GM12878 (cell line): ENCODE results near the gene RNASE7. TPM values are rescaled to one million over a fixed set of nuclear protein-coding genes. Genes with fewer than 3 reads are reported as not detected.

Experiments used
- ATAC-seq: fragments of 200-7000 bp; cut with Tn5 transposase; 3 replicates; pipeline ENCODE4 v1.9.1; 2020; ENCODE audit warnings: mild to moderate bottlenecking, moderate library complexity
- BruUV-seq: library from RNA; stranded (reverse); fragments of 400-500 nt; replicated peaks from 2 replicates; lab custom pipeline; 2021; lab: Mats Ljungman, UMichigan
- CTCF ChIA-PET: fragments of 300-600 bp; sonication (Branson Sonifier 250); formaldehyde crosslinking; extraction: SDS; loops from one replicate; lab custom pipeline; 2021; ENCODE audit warnings: inconsistent platforms; lab: Yijun Ruan, JAX
- POLR2A ChIA-PET: fragments of 350-600 bp; formaldehyde crosslinking; extraction: SDS; loops from one replicate; lab custom pipeline; 2021; ENCODE audit warnings: inconsistent platforms; lab: Charles Lee
- RAD21 ChIA-PET: fragments of 300-600 bp; sonication (Branson Sonifier 250); formaldehyde crosslinking; loops from one replicate; lab custom pipeline; 2023; ENCODE audit warnings: antibody characterized with exemption; ENCODE audit not compliant: unreplicated experiment; lab: Charles Lee
- SMC1A ChIA-PET: fragments of 300-600 bp; sonication (Branson Sonifier 250); formaldehyde crosslinking; loops from one replicate; lab custom pipeline; 2023; ENCODE audit not compliant: unreplicated experiment, uncharacterized antibody; lab: Charles Lee
- DNase-seq: peaks from one replicate; pipeline ENCODE4 v3.0.0-alpha.2; 2011; ENCODE audit warnings: low read depth, low spot score
- FAIRE-seq: peaks from 3 replicates; lab custom pipeline; 2011; peaks lifted over from hg19 to GRCh38; lab: Jason Lieb, UNC
- H2AFZ ChIP-seq: 2 replicates; pipeline ENCODE4 v1.6.0; 2011; ENCODE audit warnings: low read depth, low read length, control low read depth; ENCODE audit not compliant: control insufficient read depth
- H3K27ac ChIP-seq: 2 replicates; pipeline ENCODE4 v1.5.1; 2011; ENCODE audit warnings: control low read depth; ENCODE audit not compliant: control insufficient read depth, insufficient read depth
- H3K27me3 ChIP-seq, 2 experiments: replicated peaks in 1 of 2; 2 replicates each; pipeline versions ENCODE4 v1.6.0 to v1.6.1; 2011; ENCODE audit warnings: low read length in 1 of 2; ENCODE audit not compliant: control insufficient read depth in 2 of 2, insufficient read depth in 2 of 2
- H3K36me3 ChIP-seq, 2 experiments: 2 replicates each; pipeline ENCODE4 v1.5.1; 2011; ENCODE audit warnings: low read length in 1 of 2; ENCODE audit not compliant: control insufficient read depth in 2 of 2, insufficient read depth in 2 of 2
- H3K4me1 ChIP-seq: 2 replicates; pipeline ENCODE4 v1.6.1; 2011; ENCODE audit warnings: mild to moderate bottlenecking, low read length, moderate library complexity, mixed read lengths; ENCODE audit not compliant: control insufficient read depth, insufficient read depth
- H3K4me2 ChIP-seq: 2 replicates; pipeline ENCODE4 v1.6.0; 2011; ENCODE audit warnings: control low read depth; ENCODE audit not compliant: control insufficient read depth, insufficient read depth
- H3K4me3 ChIP-seq: fragments of 200-600 bp; sonication (generic); 2 replicates; pipeline ENCODE4 v1.5.1; 2016
- H3K79me2 ChIP-seq: 2 replicates; pipeline ENCODE4 v1.6.0; 2011; ENCODE audit warnings: low read length; ENCODE audit not compliant: control insufficient read depth, insufficient read depth
- H3K9ac ChIP-seq: 2 replicates; pipeline ENCODE4 v1.8.0; 2011; ENCODE audit warnings: low read length, control low read depth, mixed read lengths; ENCODE audit not compliant: control insufficient read depth, insufficient read depth
- H3K9me3 ChIP-seq: replicated peaks from 3 replicates; pipeline ENCODE4 v1.5.1; 2011; ENCODE audit warnings: mild to moderate bottlenecking, low read length; ENCODE audit not compliant: control insufficient read depth, insufficient read depth
- H4K20me1 ChIP-seq: 2 replicates; pipeline ENCODE4 v1.6.0; 2011; ENCODE audit not compliant: control insufficient read depth, insufficient read depth
- SMC3 ChIP-seq: IDR thresholded peaks from 2 replicates; pipeline ENCODE4 v1.6.1; 2011; ENCODE audit warnings: low read length, improper control_type of control experiment, borderline replicate concordance
- SPI1 ChIP-seq: IDR thresholded peaks from 2 replicates; pipeline ENCODE4 v1.6.1; 2011; ENCODE audit warnings: low read depth, mild to moderate bottlenecking, low read length, moderate library complexity, borderline replicate concordance; ENCODE audit not compliant: insufficient read depth
- TBL1XR1 ChIP-seq: IDR thresholded peaks from 2 replicates; pipeline ENCODE4 v1.6.1; 2012; ENCODE audit warnings: low read depth, low read length, improper control_type of control experiment
- WGBS: methylation state at CpG from one replicate; pipeline ENCODE4 v1.1.6; 2016; ENCODE audit warnings: low lambda C conversion rate; ENCODE audit not compliant: insufficient replicate concordance, insufficient coverage; ENCODE audit errors: missing lambda C conversion rate; 5-methylcytosine and 5-hydroxymethylcytosine counted together
- in situ Hi-C: fragments of 300-500 bp; cut with MboI; formaldehyde crosslinking; loops from 9 replicates; pipeline ENCODE4 v1.14.3; 2018; ENCODE audit warnings: mixed read lengths
- intact Hi-C: fragments of 100-400 bp; cut with micrococcal nuclease; formaldehyde crosslinking; loops from one replicate; pipeline ENCODE4 v1.14.2; 2022; ENCODE audit not compliant: unreplicated experiment
- polyA plus RNA-seq, 11 experiments: library from polyadenylated mRNA; depleted of rRNA in 4 of 11; unstranded in 6 of 11; stranded (reverse) in 5 of 11; fragments of >200 nt; fragmentation: Nextera tagmentation in 4 of 11; fragmentation: Illumina TruSeq in 1 of 11; extraction: Ambion mirVana in 4 of 11; extraction: Trizol in 1 of 11; gene quantifications; 1 replicate in 1 of 11; 2 replicates in 10 of 11; pipeline versions ENCODE4 v1.2.1 to v1.2.3, GENCODE V29; 2011 to 2016; ENCODE audit warnings: inconsistent platforms in 2 of 11, missing spikeins in 2 of 11, low read depth in 1 of 11
- total RNA-seq, 4 experiments: library from RNA; depleted of rRNA in 3 of 4; stranded (reverse); fragments of >200 nt in 3 of 4; fragmentation: Illumina TruSeq in 1 of 4; extraction: Trizol in 1 of 4; gene quantifications; 2 replicates each; pipeline versions ENCODE4 v1.2.1 to v1.2.3, GENCODE V29; 2013 to 2021

RNASE7 gene
- total and polyA plus RNA-seq, 10 of the 15 experiments (the other 5 are each of a cell fraction or from before 2014, with no cell fraction given): not detected

- Histone ChIP-seq H3K27ac (no peak overlapping the region), H4K20me1 (no peaks in the 10 kb centered on the region), H3K4me3 (no peak overlapping the region), H2AFZ (no peak overlapping the region), H3K4me1 (no peaks in the 10 kb centered on the region), H3K79me2 (no peaks in the 10 kb centered on the region)
- 29% methylated on average over 11 of the region's 11 CpGs for WGBS
- DNase-seq (no peak), ATAC-seq (no peak), FAIRE-seq (no peak)
- intact Hi-C loops: no loop called here
- RAD21 ChIA-PET: no interaction called here
- TF ChIP-seq SPI1: no peak
- TF ChIP-seq, all 136 proteins: peak for 0
- no TSS peak for BruUV-seq
- no peak overlapping the region for H3K4me2 ChIP-seq
- in situ Hi-C loops: no loop called here
- ChIA-PET POLR2A (no interaction called here), CTCF (interaction anchor here (0.9 to 2.4 kb wide), 6 partner anchors 9 to 78 kb away, joined by 3 to 14 read pairs (median 8); no protein-coding TSS in a partner anchor), SMC1A (interaction anchor here (1.6 kb wide), 1 partner anchor 69 kb away, joined by 4 read pairs; no protein-coding TSS in a partner anchor)
- H3K9me3 ChIP-seq: no peaks in the 10 kb centered on the region
- H3K9ac ChIP-seq: no peak overlapping the region
- H3K27me3 ChIP-seq: peaks cover 0 to 2% of the 10 kb centered on the region in 2 experiments; a peak in 1 of 4 replicates
- H3K36me3 ChIP-seq: no peaks in the 10 kb centered on the region
These were observed 41.6 kb downstream of the RNASE7 start for GRCh38 chr14:21083565-21084325.

- FAIRE-seq: no peak
- Histone ChIP-seq H3K4me3 (no peak overlapping the region), H3K4me1 (no peaks in the 10 kb centered on the region), H2AFZ (no peak overlapping the region)
- no peak for DNase-seq
- CTCF ChIA-PET: interaction anchor here (1.2 to 2.4 kb wide), 5 partner anchors 8 to 70 kb away, joined by 3 to 14 read pairs (median 8); no protein-coding TSS in a partner anchor
- TF ChIP-seq SMC3: no peak
- TF ChIP-seq TBL1XR1: no peak
- TF ChIP-seq, all 136 proteins: peak for 0
- Histone ChIP-seq H3K27me3 (peaks cover 0 to 2% of the 10 kb centered on the region in 2 experiments; a peak in 1 of 4 replicates), H4K20me1 (no peaks in the 10 kb centered on the region), H3K4me2 (no peak overlapping the region), H3K36me3 (no peaks in the 10 kb centered on the region), H3K9me3 (no peaks in the 10 kb centered on the region), H3K27ac (no peak overlapping the region), H3K79me2 (no peaks in the 10 kb centered on the region), H3K9ac (no peak overlapping the region)
- in situ Hi-C loops: no loop called here
- no TSS peak for BruUV-seq
- SMC1A ChIA-PET: interaction anchor here (1.6 kb wide), 1 partner anchor 70 kb away, joined by 4 read pairs; no protein-coding TSS in a partner anchor
- RAD21 ChIA-PET: no interaction called here
- intact Hi-C loops: no loop called here
- POLR2A ChIA-PET: no interaction called here
- WGBS: 8% methylated on average over 2 of the region's 2 CpGs
- ATAC-seq: no peak
These were observed 42.2 kb downstream of the RNASE7 start for GRCh38 chr14:21084396-21084795.
